Bone marrow (tissue), 2 donors: ENCODE results near the gene PPP4C.
"Not testable (repeated sequence)": the region's sequence is repeated elsewhere in the genome, so short reads cannot be mapped to it uniquely, and the experiment has no call there.

Source experiments
- DNase-seq, 2 donors: peaks; one replicate each; lab custom pipeline; 2025; lab: John Stamatoyannopoulos, UW

PPP4C gene

DNA sequence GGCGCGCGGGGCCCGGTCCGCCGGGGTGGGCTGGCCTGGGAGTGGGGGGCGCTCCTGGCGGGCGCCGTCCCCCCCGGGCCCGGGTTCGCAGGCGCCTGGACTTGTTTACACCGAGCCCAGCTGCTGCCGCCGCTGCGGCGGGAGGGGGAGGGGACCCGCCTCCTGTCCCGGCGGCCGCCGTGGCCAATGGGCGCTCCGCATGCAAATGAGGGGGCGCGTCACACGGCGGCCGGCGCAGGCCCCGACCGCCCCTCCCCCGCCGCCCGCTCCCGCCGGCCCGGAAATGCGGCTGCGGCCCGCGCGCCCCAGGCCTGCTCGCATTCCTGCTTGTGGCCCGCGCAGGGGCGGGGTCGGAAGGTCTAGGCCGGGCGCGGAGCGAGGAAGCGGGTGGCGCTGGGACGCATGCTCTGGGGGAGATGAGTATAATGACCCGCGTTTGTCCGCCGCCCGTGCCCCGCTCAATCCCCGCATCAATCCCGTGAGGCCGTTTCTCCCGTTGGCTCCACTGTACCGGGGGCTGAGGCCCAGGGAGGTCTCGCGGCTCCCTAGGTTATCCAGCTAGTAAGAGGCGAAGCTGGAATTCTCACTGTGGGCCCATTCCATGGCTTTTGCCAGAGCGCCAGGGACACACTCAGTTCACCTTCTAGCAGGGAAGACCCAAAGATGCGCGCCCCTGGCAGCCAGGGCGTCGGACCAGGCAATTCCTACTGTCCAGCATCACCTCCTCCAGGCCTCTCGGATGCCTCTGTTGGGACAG, 20.5 kb downstream of the PPP4C start, which contains the start of gene YPEL3:
Gene YPEL3 (minus strand): TSS at position 109 of the 757 bp plus-strand sequence. CDS start 731 bp downstream, outside the sequence.
- DNase-seq, result peak; percentile 45 to 62

DNA sequence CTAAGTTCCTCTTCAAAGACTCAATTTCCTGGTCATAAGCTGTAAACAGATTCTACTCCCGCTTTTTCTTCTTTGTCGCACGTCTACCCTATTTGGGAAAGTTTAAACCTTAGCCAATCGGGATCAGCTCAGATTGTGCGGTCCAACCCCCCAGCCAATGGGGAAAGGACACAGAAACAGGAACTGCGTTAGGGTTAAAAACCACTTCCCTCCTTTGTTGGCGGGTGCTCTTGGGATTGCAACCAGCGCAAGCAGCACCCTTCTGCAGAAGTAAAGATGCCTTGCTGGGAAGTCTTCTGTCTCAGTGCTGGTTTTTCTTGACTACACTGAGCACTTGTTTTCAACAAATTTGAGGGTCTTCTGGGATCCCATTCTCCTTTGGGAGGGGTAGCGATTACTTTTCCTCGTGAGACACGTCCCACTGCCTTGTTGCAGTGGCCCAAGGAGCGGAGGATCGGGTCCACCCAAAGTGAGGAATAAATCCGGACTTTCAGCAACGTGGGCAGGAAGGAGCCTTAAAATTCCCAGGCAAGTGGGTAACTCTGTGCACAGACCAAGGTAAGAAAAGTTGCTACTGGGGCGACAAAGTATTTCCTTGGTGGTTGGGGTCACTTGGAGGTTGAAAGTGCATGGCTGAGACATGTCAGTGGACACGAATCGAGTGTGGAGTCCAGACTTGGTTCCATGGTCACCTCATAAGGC, 21.2 kb downstream of the PPP4C start:
- DNase-seq, result no peak

DNA sequence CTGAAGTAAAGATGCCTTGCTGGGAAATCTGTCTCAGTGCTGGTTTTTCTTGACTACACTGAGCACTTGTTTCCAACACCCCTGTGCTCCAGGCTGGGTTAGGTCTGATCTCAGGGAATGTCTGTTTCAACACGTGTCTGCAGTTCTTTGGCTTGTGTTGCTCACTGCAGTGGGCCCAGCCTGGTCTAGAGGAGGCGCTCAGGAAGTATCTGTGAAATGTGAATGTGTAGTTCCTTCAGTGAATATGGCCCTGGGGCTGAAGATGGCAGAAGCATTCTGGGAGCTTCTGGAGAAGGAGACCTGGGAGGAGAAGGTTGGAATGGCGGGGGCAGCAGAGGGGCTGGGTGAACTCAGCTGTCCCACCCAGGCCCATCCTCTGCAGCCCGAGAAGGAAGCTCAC, 28.3 kb downstream of the PPP4C start:
- no peak for DNase-seq

DNA sequence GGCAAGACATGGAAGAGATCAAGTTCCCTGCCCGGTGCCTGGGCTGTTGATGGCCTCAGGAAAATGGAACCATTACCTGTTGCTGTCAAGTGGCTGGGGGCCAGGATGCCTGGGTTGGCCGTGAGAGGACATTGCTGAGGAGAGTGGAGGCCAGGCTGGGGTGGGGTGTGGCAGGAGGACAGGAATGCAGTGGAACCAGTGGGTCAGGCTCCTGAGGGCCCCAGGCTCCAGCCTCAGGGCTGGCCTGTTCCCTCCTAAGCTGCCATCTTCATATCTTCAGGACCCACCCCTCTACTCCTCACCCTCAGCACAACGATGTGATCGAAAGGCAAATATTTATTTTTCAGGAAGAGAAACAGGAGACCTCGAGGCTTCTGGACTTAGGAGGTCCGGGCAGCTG, 28.7 kb downstream of the PPP4C start:
- DNase-seq, result no peak

DNA sequence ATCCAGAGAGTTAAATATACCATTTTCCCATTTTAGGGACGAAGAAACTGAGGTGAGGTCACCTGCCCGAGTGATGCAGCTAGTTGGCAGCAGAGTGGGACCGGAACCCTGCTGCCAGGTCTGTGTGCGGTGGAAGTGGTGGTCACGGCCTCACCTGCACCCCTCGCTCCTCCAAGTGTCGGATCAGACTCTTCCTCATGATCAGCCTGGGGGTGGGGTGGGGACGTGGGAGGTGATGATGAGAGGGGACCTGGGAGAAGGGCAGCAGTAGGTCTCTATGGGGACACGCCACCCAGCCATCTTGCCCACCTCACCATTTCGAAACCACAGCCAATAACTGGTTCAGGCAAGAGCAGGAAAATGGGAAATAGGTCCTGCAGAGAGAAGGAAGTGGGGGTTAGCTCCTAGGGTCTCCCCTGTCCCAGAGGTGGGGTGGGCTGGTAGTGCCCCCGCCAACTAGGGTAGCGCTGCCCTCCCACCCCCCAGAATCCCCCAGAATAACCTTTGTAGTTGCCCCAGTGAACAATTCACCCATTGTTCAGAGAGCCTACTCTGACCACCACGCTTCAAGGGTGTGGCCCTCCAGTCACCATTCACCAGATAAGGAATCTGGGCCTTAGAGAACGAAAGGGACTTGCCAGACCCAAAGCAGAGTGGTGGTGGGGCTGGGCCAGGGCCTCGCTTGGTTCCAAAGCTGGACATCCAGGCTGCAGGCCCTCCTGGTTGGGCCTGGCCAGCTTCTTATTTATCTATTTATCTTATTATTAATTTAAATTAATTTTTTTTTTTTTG, 32.5 kb downstream of the PPP4C start:
- no peak for DNase-seq

DNA sequence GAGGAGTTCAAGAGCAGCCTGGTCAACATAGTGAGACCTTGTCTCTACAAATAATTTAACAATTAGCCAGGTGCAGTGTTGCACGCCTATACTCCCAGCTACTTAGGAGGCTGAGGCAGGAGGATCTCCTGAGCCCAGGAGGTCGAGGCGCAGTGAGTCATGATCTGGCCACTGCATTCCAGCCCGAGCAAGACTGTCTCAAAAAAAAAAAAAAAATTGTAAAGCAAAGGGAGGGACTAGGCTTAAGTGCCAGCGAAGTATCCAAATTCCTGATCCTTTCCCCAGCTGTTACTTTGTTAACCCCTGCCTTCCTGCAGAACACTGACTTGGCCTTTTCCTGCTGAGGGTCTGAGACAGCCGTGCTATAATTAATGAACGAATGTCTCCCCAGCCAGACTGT, 34.9 kb downstream of the PPP4C start:
- DNase-seq, result no peak

DNA sequence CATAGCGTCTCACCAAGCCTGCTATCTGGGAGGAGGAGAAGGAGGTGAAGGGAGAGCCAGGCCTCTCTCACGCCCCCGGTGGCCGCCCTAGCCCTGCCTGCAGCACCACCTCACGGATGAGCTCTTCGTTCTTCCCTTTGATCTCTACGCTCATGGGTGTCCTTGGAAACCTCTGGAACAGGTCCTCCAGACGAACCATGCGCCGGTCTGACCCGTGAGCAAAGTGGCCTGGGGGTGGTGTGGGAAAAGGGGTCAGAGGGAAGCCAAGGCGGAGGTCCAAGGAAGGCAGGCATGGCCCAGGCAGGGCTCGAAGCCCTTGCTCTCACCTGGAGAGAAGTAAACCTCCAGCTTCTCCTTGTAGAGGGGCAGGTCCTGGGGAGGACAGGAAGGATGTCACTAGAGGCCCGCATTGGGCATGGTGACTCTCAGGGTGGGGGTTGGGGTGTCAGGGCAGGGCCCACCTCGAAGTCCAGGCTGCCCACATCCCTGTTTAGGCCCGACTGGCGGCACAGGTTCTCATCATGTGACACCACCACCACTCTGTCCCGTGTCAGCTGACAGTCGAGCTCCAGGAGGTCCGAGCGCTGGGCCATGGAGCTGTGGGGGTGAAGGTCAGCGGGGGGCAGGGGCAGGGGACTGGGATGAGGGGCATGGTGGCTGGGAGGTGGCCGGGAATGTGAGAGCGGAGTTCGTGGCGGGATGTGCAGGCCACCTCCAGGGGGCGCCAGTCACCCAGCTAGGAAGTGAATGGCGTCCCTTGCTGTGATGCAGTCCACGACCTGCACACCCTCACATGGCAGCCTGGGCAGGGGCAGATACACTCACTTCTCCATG, 36.6 kb downstream of the PPP4C start:
- peak in 1 of 2 donors; percentile 11 for DNase-seq

DNA sequence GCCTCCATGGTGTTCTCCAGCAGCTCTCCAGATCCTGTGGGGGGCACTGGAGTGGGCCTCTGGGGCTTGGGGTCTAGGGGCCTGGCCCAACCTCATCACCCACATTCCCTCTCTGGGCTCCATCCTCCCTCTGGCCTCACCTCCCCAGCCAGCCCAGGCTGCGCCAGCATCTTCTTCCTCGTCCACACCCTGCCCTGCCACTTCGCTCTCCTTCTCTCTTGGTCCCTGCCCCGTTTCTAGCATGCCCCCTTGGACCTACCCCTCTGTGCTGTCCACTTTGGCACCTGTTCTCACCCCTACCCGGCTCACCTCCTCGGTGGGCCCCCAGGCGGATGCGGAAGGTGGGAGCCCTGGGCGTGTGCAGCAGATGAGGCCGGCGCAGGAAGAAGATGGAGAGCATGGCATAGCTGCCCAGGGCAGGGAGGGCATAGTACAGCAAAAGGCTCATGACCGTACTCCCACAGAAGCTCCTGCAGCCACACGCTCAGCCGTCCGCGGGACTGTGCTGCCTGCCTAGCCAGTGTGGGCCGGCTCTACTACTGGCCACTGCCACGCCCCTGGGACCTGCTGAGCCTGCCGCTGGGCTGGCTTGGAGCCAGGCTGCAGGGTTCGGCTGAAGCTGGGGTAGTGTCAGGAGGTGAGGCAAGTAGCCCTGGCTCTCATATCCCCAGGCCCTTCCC, 37.4 kb downstream of the PPP4C start, which contains the start of gene GDPD3:
Gene GDPD3 (minus strand): TSS at position 507 of the 680 bp plus-strand sequence. CDS start 59 bp downstream, at position 448.
- no peak for DNase-seq

DNA sequence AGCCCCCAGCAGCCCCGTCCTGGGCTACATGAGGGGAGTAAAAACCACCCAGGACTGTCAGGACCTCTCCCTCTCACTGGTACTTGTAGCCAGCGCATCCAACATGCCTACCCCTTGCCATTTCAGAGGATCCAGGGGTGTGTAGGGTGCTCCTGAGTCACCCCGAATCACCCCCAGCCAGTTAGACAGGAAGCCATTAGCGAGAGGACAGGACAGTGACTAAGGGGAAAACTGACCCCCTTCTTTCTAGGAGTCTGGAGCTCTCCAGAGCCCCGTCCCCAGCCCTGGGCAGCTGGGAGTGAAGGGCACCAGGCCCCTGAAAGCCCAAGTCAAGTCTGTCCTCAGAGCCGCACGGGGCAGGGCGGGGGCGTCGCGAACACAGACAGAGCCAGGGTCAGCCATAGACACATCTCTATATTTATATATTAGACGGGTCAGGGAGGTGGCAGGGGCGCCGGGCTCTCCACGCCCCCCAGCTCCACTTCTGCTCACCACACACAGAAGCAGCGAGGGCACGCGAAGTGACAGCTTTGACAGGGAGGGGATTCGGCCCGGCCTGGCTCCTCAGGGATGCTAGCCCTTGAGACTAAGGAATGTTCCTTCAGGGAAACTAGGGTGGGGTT, 38.0 kb downstream of the PPP4C start:
- no peak for DNase-seq

DNA sequence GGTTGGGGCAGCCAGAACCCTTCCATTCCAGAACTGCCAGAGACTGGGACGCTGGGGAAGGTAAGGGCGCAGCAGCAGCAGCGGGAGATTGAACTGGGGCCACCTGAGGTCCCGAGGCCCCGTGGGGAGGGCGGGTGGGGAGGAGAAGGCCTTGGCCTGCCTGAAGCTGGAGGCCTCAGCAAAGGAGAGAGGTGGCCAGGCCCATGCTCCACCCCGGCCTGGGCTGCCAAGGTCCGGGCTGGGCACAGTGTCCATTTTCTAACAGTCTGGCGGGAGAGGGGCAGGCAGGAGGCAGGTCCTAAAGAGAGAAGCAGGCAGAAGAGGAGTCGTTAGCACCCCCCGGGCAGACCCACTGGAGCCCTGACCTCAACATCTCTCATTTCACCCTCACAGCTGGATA, 38.6 kb downstream of the PPP4C start:
- DNase-seq, result no peak

DNA sequence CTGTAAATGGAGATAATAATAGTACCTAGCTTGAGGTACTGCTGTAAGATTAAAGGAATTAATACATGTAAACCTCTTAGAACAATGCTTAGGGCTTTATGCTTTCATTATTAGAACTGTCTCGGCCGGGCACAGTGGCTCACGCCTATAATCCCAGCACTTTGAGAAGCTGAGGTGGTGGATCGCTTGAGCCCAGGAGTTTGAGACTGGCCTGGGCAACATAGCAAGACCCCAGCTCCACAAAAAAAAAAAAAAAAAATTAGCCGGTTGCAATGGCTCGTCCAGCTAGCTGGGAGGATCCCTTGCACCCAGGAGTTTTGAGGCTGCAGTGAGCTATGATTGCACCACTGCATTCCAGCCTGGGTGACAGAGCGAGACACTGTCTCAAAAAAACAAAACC, 39.0 kb downstream of the PPP4C start:
- DNase-seq, result not testable (repeated sequence)

DNA sequence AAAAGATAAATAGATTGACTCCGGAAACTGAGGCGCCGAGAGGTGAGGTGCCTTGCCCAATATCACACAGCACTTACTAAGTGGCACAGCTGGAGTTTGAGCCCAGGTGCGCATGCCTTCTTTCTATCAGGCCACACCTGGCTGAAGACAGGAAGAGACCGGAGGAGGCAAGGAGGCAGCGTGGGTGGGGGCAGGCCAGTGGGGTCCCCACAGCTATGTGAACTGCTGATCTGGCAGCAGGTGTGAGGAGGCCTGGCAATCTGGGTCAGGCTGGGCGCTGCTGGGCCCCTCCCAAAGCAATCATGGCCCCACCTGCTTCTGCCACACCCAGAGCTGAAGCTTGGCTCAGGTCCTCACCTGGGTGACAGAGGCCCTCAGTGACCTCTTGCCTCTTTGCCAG, 39.4 kb downstream of the PPP4C start:
- no peak for DNase-seq

DNA sequence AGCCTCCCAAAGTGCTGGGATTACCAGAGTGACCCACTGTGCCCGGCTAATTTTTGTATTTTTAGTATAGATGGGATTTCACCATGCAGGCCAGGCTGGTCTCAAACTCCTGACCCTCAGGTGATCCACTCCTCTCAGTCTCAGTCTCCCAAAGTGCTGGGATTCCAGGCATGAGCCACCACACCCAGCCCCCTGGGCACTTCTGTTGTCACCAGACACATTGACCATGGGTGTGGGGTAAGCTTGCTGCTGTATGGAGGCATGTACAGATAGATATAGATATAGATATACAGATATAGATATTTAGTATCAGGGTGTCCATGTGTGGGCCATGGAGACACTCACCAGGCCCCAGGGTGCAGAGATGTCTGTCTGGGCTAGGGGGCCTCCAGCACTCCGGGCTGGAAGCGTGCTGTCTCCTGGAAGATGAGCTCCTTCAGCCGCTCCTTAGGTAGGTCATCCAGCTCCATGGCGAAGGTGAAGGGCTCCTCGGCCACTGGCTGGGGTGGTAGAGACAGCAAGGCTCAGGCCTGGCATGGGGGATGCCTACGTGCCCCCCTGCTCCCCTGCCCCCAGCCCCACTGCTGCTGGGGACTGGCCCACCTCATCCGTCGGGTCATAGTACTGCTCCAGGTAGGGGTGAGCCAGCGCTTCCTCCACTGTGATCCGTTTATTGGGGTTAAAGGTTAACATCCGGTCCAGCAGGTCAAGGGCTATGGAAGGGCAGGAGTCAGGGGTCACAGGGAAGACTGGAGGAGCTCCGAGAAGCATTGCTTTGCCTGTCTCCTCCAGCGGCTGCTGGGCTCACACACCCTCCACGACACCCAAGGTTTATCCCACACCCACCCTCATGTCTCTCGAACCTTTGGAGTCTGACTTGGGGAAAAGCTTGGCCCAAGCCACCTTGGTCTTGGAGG, 40.8 kb downstream of the PPP4C start:
- no peak for DNase-seq

DNA sequence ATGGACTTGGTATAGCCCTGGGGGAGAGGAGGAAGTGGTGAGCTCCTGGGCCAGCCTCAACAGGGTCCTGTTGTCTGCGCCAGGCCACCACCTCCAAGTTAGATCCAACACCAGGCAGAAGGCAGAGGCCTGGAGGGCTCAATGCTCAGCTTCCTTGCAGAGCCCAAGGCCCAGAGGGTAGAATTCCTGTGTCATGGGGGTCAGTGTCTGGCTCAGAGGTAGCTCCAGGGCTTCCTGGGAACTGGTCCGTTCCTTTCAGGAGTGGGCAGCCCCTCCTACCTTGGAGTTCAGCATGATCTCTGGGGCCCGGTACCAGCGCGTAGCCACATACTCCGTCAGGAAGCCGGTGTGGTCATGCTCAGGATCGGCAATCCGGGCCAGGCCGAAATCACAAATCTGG, 42.0 kb downstream of the PPP4C start:
- DNase-seq, result no peak

DNA sequence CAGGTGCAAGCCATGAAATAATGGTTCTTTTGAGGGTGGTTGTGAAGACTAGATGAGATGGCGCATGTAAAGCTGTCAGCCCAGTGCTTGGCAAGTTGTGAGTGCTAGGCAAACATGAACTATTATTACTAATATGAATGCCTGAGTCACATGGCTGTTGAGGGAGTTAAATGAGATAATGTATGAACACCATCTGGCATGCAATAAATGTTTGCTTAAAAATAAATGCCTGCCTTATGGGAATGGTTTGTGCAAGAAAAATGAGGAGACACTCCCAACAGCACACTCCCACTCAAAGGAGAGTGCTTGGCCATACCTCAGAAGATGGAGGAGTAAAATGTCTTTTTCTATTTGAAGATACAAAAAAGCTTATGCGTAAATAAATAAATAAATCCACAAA, 43.6 kb downstream of the PPP4C start:
- DNase-seq, result no peak

DNA sequence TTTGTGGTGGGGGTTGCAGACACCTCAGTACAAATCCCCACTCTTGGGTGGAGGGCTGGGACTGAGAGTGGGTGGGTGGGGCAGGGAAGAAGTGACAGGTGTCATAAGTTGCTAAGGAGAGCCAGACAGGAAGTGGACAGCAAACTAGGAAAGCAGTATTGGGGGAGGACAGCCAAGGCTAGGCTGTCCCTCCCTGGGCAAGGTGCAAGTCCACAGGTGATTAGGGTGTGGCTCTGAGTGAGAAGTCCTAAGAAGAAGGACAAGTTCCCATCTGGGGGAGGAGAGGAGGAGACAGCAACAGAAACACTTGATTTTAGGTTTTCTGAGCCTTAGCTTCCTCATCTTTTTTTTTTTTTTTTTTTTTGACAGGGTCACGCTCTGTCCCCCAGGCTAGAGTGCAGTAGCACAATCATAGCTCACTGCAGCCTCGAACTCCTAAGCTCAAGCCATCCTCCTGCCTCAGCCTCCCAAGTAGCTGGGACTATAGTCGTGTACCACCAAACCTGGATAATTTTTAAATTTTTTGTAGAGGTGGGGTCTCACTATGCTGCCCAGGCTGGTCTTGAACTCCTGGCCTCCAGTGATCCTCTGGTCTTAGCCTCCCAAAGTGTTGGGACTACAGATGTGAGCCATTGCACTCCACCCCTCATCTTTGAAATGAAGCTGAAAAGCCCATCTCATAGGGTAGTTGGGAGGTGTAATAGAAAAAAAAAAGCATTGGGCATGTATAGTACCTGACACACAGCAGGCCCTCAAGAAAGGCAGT, 44.7 kb downstream of the PPP4C start:
- no peak for DNase-seq

DNA sequence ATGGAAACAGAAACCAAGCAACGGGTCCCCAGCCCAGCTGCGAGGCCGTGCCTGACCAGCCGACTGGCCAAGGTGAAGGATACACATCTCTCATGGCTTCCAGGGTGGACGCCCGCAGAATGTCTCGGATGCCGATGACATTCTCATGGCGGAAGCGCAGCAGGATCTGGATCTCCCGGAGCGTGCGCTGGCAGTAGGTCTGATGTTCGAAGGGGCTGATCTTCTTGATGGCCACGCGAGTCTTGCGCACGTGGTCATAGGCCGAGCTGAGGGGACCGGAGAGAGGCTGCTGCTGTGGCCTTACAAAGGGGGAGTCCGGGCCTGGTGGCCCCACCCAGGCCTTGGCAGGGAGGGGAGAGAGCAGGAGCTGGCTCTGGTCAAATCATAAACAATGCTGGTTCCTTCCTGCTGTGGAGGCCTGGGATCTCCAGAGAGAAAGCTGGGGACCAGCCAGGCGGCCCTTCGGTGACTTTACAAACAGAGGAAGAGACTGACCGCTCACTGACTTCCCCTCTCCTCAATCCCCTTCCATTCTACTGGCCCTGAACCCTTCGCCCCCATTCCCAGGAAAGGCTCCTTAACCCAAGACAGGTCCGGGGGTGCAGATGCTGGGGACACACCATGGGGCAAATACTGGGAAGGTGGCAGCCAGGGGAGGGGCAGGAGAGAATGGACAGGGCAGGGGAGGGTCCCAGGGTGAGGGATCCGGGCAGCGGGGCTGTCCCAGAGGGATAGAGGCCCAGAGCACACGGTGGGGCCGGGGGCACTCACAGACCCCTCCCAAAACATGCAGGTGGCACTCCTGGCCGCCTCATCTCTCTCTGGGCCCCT, 46.2 kb downstream of the PPP4C start:
- no peak for DNase-seq

DNA sequence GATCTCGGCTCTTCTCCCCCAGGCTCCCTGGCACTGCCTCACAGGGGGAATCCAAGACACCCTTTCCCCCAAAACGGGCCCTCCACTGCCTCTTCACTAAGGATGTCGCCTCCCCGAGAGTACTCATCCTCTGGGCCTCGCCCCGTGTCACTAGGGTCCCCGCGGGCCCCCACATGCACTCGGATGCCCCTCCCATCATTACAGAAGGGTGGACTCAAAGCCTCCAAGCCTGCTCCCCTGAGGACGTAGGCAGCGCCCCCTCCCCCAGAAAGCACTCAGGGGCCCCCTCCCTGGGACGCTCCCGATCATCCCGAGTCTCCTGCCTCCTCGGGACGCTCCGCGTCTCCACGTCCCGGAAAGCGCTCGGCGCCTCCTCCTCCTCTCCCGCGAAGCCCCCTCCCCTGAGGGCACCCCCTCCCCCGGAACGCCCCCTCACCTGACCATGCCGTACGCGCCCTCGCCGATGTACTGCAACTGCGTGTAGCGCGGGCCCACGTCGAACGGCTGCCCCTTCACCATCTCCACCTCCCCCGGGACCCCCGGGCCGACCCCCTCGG, 46.9 kb downstream of the PPP4C start:
- DNase-seq, result no peak
